Mucosa of rectum (tissue), 2 donors: Measurements from ENCODE around the gene BIRC3.

Source experiments
- H3K27ac ChIP-seq, 2 donors: one replicate each; pipeline ENCODE4 v1.7.0; 2013; ENCODE audit warnings: inconsistent platforms in 2 of 2, low read depth in 2 of 2, low read length in 2 of 2
- H3K27me3 ChIP-seq, 2 donors: one replicate each; pipeline ENCODE4 v1.7.0; 2013; ENCODE audit warnings: low read length in 2 of 2; ENCODE audit not compliant: control insufficient read depth in 2 of 2, insufficient read depth in 2 of 2
- H3K36me3 ChIP-seq, 2 donors: one replicate each; pipeline ENCODE4 v1.7.0; 2013; ENCODE audit warnings: low read length in 2 of 2; ENCODE audit not compliant: control insufficient read depth in 2 of 2, insufficient read depth in 2 of 2
- H3K4me1 ChIP-seq, 2 donors: one replicate each; pipeline ENCODE4 v1.7.0; 2013; ENCODE audit warnings: low read length in 2 of 2, mild to moderate bottlenecking in 1 of 2; ENCODE audit not compliant: control insufficient read depth in 2 of 2, insufficient read depth in 2 of 2
- H3K4me3 ChIP-seq, 2 donors: one replicate each; pipeline ENCODE4 v1.7.0; 2013; ENCODE audit warnings: low read length in 2 of 2
- H3K9ac ChIP-seq, 2 donors: one replicate each; pipeline ENCODE4 v1.7.0; 2013; ENCODE audit warnings: low read length in 2 of 2, low read depth in 1 of 2, mild to moderate bottlenecking in 1 of 2
- H3K9me3 ChIP-seq, 2 donors: one replicate each; pipeline ENCODE4 v1.7.0; 2013; ENCODE audit warnings: low read length in 2 of 2; ENCODE audit not compliant: control insufficient read depth in 2 of 2
- donor health status: healthy.
- donor health status: Normal muscosa, but diverticular disease.

Gene BIRC3

DNA sequence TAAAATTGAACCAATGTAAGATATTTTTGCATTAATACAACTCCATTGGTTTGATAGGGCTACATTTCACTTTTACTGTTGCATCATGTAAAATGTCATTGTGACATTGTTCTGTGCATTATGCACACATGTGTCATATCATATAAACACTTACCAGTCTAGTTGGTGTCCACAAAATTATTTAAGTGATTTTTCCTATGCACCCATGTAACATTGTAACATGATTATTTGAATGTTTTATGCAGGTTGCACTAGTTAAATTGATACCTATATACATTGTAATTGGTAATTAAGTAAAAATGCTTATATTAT, 9.6 kb upstream of the BIRC3 start:
- Histone ChIP-seq H3K4me1 (peaks cover 18 to 24% of the 10 kb centered on the region in 2 donors), H3K9ac (no peak overlapping the region), H3K27me3 (no peaks in the 10 kb centered on the region), H3K4me3 (no peak overlapping the region), H3K27ac (no peak overlapping the region), H3K9me3 (peaks cover 0 to under 1% of the 10 kb centered on the region in 2 donors), H3K36me3 (no peaks in the 10 kb centered on the region)

DNA sequence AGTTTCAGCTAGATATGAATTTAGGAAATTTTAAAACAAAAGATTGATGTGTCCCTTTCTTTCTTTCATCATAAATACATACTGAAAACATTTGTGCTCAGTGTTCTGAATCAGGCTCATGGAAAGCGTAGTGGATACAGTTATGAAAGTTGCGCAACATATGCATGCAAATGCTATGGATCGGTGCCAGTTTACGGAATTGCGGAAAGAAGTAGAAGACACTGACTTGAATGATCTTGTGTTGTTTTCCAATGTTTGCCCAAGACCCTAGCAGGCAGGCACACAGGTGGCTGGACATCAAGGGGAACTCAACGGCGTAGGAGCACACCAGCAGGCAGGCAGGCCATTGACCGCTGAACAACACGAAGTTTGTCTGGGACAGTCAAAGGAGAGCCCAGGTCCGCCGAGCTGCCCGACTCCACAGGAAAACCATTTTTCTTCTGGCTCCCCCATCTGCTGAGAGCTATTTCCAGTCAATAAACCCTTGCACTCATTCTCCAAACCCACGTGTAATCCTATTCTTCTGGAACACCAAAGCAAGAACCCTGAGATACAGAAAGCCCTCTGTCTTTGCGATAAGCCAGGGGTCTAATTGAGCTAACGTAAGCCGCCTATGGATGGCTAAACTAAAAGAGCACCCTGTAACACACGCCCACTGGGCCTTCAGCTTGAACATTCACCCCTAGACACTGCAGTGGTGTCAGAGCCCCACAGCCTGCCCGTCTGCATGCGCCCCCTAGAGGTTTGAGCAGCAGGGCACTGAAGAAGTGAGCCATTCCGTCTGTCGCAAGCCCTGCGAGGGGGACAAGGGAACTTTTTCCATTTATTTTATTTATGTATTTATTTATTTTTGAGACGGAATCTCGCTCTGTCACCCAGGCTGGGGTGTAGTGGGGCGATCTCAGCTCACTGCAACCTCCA, 7.4 kb upstream of the BIRC3 start:
- H3K27me3 ChIP-seq: no peaks in the 10 kb centered on the region
- H3K36me3 ChIP-seq: no peaks in the 10 kb centered on the region
- peaks cover 25 to 28% of the 10 kb centered on the region in 2 donors for H3K4me1 ChIP-seq
- no peaks in the 10 kb centered on the region for H3K9me3 ChIP-seq
- no peak overlapping the region for H3K27ac ChIP-seq
- no peak overlapping the region for H3K4me3 ChIP-seq
- H3K9ac ChIP-seq: no peak overlapping the region

DNA sequence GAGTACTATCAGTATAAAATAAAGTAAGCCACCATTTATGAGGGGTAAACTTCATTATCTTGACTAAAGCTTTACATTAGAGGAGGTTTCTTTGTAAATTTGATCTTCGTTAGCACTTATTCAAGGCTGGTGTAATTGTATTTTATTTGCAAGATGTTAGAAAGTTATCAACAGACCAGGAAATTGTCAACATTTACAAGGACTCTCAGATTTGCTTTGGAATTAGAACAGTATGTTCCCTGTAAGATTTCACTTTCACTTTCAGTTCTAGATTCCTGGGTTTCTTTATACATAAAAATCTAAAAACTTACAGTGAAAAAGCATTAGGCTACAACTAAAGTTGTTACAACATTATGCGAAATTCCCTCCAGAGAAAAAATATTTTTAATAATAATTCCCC, 4.6 kb upstream of the BIRC3 start:
- Histone ChIP-seq H3K9me3 (no peaks in the 10 kb centered on the region), H3K36me3 (no peaks in the 10 kb centered on the region), H3K27ac (peak overlapping the region; percentile 56 to 75), H3K9ac (no peak overlapping the region), H3K4me1 (peaks cover 11 to 15% of the 10 kb centered on the region in 2 donors), H3K4me3 (peak overlapping the region in 1 of 2 donors; percentile 45), H3K27me3 (no peaks in the 10 kb centered on the region)

GRCh38 chr11:102313238-102313940, 3.9 kb upstream of the BIRC3 start:
- Histone ChIP-seq H3K36me3 (no peaks in the 10 kb centered on the region), H3K4me3 (peak overlapping the region in 1 of 2 donors; percentile 2), H3K9ac (no peak overlapping the region), H3K27ac (peak overlapping the region; percentile 56 to 75), H3K4me1 (peaks cover 11 to 16% of the 10 kb centered on the region in 2 donors), H3K27me3 (no peaks in the 10 kb centered on the region), H3K9me3 (no peaks in the 10 kb centered on the region)

DNA sequence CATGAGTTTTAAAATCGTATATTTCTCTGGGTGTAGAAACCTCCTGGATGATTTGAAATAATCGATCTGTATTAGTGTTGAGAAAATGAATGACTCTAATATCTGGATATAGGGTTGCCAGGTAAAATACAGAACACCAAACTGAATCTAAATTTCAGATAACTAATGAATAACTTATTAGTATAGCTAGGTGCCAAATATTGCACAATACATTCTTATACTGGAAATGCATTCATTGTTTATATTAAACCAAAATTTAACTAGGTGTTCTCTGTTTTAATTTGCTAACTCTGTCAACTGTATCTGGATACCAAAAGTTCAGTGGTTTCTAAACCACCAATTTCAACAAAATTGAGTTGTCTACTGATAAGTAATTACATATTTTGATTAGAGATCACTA, 2.5 kb upstream of the BIRC3 start:
- Histone ChIP-seq H3K36me3 (no peaks in the 10 kb centered on the region), H3K4me3 (no peak overlapping the region), H3K27me3 (no peaks in the 10 kb centered on the region), H3K9ac (no peak overlapping the region), H3K9me3 (no peaks in the 10 kb centered on the region), H3K27ac (no peak overlapping the region), H3K4me1 (peaks cover 11 to 16% of the 10 kb centered on the region in 2 donors)

- H3K9ac ChIP-seq: peak overlapping the region; percentile 7 to 54
- H3K27ac ChIP-seq: peak overlapping the region; percentile 84 to 91
- no peaks in the 10 kb centered on the region for H3K36me3 ChIP-seq
- H3K4me1 ChIP-seq: peaks cover 11 to 16% of the 10 kb centered on the region in 2 donors
- H3K4me3 ChIP-seq: peak overlapping the region in 1 of 2 donors; percentile 70
- H3K27me3 ChIP-seq: no peaks in the 10 kb centered on the region
- no peaks in the 10 kb centered on the region for H3K9me3 ChIP-seq
These were observed 859 bp upstream of the BIRC3 start for GRCh38 chr11:102316346-102316904.

DNA sequence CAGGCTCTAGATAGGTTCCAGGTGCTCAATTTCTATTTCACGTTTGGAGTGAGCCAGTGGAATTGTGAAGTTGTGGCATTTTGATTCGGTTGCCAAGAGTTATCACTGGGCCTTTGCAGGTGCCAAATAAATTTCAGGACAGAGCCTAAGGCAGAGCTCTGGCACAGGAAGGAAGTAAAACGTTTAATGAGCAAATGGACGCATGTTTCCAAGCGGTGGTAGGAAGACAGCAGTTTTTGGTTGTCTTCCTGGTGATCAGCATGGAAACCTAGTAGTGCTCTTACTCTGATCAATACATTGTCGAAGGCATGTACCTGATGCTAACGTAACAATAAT, 452 bp downstream of the BIRC3 start:
- Histone ChIP-seq H3K9me3 (no peaks in the 10 kb centered on the region), H3K27ac (peak overlapping the region; percentile 84 to 91), H3K4me3 (peak overlapping the region; percentile 70 to 96), H3K36me3 (no peaks in the 10 kb centered on the region), H3K4me1 (peaks cover 11 to 16% of the 10 kb centered on the region in 2 donors), H3K9ac (peak overlapping the region; percentile 80 to 85), H3K27me3 (no peaks in the 10 kb centered on the region)

DNA sequence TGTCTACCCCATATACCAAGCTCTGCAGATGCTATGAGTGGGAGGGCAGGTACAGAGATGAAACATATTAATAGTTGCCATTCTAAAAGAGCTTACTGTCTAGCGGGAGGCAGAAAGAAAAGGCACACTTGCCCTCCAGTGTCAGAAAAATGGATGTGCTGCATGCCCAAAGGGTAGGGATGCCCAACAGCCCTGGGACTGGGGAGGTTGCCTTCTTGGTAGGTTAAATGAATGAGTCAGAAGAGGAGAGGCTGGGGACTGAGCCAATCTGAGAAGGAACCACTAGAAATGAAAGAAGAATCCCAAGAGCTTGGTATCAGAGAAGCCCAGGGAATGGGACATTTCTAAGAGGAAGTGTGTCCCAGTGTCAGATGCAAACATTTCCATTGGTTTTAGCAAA, 1.2 kb downstream of the BIRC3 start:
- H3K4me1 ChIP-seq: peaks cover 9 to 12% of the 10 kb centered on the region in 2 donors
- no peaks in the 10 kb centered on the region for H3K9me3 ChIP-seq
- peak overlapping the region; percentile 70 to 96 for H3K4me3 ChIP-seq
- peak overlapping the region in 1 of 2 donors; percentile 80 for H3K9ac ChIP-seq
- peak overlapping the region; percentile 11 to 52 for H3K27ac ChIP-seq
- no peaks in the 10 kb centered on the region for H3K36me3 ChIP-seq
- H3K27me3 ChIP-seq: no peaks in the 10 kb centered on the region

DNA sequence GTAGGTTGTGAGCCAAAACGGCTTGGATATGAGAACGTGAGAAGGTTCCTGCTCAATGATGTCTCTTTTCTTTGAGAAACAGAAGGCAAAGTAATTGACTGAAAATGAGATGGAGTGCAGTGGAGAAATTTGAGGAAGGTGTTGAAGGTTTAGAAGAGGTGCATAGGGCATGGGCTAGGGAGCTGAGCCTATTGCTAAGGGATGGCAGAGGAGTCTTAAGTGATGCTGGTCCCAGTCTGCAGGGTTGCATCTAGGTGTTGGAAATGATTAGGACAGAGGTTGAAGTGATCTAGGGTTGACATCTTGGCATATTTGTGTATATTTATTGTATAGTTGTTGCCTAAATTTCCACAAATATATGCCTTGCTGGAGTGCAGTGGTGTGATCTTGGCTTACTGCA, 2.3 kb downstream of the BIRC3 start:
- Histone ChIP-seq H3K9me3 (no peaks in the 10 kb centered on the region), H3K4me3 (peak overlapping the region; percentile 46 to 60), H3K36me3 (peaks cover 0 to 2% of the 10 kb centered on the region in 2 donors), H3K9ac (peak overlapping the region in 1 of 2 donors; percentile 3), H3K27me3 (no peaks in the 10 kb centered on the region), H3K4me1 (peaks cover 5 to 12% of the 10 kb centered on the region in 2 donors), H3K27ac (peak overlapping the region in 1 of 2 donors; percentile 27)

- Histone ChIP-seq H3K9me3 (no peaks in the 10 kb centered on the region), H3K9ac (no peak overlapping the region), H3K4me3 (peak overlapping the region in 1 of 2 donors; percentile 4), H3K27me3 (no peaks in the 10 kb centered on the region), H3K27ac (peak overlapping the region; percentile 34 to 39), H3K36me3 (peaks cover 0 to 6% of the 10 kb centered on the region in 2 donors), H3K4me1 (peaks cover 5 to 12% of the 10 kb centered on the region in 2 donors)
These were observed 2.9 kb downstream of the BIRC3 start for GRCh38 chr11:102320188-102320587.
